SH-SY5Y (cell line): Measurements from ENCODE around the gene ADCY3.

Source experiments
- GATA2 ChIP-seq: IDR thresholded peaks from 2 replicates; pipeline ENCODE4 v1.6.1; 2011; ENCODE audit warnings: mild to moderate bottlenecking, low read depth, low read length
- GATA3 ChIP-seq: IDR thresholded peaks from 2 replicates; pipeline ENCODE4 v1.6.1; 2011; ENCODE audit warnings: low read depth, mild to moderate bottlenecking, low read length, moderate library complexity

DNA sequence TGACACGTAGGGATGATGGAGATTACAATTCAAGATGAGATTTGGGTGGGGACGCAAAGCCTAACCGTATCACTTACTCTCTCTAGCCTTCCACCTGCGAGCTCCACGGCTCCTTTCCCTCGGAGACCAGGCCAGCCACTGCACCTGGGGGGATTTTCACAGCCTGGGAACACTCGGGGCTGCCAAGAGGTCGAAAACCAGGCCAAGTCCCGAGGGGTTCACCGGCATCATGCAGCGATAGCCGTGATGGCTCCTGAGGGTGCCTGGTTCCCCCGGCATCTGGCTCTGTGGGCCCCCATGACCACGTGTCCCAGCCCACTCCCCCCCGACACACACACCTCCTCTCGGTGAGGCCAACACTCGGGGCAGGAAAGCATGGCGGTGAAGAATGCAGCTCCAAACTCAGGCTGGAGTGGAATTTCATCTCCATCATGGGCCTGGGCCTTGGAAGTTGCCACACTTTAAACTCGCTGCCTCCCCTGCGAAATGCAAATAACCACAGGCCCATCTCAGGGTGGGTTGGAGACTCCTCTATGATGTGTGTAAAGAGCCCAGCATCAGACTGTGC, 32.6 kb downstream of the ADCY3 start:
- TF ChIP-seq GATA2, result no peak
- no peak for TF ChIP-seq GATA3
